ENCODE data around the gene PKP3. TPM values are rescaled to one million over a fixed set of nuclear protein-coding genes. Genes with fewer than 3 reads are reported as not detected.

PKP3 gene, protein sequence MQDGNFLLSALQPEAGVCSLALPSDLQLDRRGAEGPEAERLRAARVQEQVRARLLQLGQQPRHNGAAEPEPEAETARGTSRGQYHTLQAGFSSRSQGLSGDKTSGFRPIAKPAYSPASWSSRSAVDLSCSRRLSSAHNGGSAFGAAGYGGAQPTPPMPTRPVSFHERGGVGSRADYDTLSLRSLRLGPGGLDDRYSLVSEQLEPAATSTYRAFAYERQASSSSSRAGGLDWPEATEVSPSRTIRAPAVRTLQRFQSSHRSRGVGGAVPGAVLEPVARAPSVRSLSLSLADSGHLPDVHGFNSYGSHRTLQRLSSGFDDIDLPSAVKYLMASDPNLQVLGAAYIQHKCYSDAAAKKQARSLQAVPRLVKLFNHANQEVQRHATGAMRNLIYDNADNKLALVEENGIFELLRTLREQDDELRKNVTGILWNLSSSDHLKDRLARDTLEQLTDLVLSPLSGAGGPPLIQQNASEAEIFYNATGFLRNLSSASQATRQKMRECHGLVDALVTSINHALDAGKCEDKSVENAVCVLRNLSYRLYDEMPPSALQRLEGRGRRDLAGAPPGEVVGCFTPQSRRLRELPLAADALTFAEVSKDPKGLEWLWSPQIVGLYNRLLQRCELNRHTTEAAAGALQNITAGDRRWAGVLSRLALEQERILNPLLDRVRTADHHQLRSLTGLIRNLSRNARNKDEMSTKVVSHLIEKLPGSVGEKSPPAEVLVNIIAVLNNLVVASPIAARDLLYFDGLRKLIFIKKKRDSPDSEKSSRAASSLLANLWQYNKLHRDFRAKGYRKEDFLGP
- total RNA-seq, result 0.56 and 0.65 TPM in 2 replicates

DNA sequence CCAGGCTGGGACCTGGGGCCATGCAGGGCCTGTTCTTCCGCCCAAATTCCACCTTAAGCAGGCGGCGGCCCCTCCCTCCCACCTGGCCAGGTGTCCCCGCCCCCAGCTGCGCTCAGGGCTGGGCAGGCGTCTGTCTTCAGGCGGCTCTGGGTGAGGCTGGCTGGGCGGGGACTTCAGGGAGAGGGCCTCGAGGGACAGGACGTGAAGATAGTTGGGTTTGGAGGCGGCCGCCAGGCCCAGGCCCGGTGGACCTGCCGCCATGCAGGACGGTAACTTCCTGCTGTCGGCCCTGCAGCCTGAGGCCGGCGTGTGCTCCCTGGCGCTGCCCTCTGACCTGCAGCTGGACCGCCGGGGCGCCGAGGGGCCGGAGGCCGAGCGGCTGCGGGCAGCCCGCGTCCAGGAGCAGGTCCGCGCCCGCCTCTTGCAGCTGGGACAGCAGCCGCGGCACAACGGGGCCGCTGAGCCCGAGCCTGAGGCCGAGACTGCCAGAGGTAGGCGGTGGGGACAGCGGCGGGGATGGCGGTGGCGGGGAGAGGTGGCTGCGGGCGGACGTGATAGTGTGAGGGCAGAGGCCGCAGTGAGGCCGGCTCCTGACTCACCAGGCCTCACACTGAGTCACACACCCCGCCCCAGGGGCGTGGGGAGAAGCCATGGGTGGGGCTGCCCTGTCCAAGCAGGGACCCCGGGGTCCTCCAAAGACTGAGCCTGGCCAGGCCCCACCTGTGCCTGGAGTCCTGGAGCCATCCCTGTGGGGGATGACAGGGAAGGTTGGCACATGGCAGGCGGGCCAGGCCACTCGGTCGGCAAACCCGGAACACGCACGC, at the start of gene PKP3:
TSS of gene PKP3 (plus strand) at position 176 of the 824 bp plus-strand sequence. CDS start at position 260, 84 bp downstream.

DNA sequence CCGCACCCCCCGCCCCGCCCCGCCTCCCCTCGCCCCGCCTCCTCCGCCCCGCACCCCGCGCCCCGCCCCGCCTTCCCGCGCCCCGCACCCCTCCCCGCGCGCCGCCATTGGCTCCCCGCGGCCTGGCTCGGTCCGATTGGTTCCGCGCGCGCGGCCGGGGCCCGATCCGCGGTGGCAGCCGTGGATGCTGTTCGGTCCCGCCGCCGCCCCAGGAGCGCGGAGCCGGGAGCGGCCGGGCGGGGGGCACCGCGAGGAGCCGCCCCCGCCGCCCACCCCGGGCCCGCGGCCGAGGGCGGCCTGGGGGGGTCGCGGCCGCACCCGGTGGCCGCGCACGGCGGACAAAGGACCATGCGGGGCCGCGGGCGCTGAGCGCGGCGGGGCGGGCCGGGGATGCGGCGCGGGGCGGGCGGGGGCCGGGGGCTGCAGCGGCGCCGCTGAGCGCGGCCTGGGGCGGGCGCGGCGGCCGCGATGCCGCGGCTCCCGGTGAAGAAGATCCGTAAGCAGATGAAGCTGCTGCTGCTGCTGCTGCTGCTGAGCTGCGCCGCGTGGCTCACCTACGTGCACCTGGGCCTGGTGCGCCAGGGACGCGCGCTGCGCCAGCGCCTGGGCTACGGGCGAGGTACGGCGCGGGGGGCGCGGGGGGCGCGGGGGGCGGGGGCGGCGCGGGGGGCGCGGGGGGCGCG, 24.5 kb upstream of the PKP3 start, which contains the start of gene B4GALNT4:
TSS of gene B4GALNT4 (plus strand) at position 164 of the 683 bp plus-strand sequence. CDS start at position 469, 305 bp downstream.

DNA sequence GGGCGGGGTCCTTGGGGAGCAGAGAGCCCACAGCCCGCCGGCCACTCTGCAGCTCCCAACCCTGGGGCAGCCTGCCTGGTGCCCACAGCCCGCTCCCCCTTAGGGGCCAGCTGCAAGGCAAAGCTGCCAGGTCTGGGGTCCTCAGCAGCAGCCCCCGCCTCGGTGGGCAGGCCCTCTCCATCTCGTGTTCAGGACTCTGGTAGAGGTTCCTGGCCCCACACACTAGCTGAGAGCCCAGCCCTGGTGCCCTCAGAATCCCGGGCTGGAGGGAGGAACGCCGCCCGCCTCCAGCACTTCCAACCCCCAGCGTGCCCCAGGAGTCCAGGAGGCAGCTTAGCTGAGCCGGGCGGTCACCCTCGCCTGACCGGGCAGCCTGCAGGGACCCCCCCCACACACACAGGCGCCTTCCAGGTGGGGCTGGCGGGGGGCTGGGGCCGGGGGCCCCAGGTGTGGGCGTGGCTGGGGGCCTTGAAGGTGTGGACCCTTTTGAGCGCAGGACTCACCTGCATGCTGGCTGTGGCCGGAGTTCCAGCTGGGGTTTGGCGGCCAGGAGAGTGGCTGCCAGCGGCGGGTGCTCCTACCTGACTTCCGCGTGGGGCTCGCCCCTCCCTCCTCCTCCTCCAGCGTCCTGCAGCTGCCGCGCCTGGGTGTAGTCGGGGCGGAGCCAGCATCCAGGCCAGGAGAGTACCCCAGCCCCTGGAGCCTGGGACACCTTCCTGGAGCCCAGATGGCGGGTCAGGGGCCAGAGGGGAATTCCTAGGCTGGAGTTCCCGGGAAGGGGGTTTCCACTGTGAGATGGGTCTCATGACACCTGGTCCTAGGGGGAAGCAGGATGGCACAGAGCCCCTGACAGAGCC, 47.6 kb downstream of the PKP3 start, which contains the start of gene ANO9:
TSS of gene ANO9 (minus strand) at position 594 of the 857 bp plus-strand sequence. CDS start at position 509, 85 bp downstream.

DNA sequence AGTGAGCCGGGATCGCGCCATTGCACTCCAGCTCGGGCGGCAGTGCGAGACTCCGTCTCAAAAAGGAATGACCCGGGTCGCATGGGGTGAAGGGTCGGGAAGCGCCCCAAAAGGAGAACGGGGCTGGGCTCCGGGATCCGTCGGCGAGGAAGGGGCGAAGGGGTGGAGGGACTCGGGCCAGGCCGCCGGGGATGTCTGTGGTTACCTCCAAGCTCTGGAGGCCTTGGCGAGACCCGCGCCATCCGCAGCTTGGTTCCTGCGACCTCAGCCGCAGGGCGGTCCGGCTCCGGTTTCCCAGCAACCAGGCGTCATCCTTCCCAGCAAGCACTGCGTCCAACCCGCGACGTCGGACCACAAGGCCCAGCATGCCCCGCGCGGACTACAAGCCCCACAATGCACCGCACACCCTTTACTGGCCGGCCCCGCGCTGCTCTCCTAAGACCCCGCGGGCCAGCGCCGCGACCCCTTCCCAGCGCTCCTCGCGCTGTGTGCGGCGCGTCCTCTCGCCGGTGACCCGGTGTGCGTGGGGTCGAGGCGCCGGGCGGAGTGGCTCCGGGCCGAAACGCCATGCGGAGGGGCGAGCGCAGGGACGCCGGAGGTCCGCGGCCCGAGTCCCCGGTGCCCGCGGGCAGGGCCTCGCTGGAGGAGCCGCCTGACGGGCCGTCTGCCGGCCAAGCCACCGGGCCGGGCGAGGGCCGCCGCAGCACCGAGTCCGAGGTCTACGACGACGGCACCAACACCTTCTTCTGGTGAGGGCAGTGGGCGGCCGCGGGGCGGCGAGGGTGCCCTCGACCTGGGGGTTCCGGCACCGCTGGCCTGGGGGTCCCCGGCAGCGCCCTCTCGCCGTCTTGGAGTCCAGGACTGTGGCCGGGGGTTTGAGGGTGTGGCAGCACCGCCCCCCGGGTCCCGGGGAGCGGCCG, 56.1 kb downstream of the PKP3 start, which contains the start of gene PTDSS2:
TSS of gene PTDSS2 (plus strand) at position 391 of the 920 bp plus-strand sequence. CDS start at position 568, 177 bp downstream.

Other genes starting within 250 kb of the PKP3 start
- gene SCGB1C1, start 201.1 kb upstream of the PKP3 start, total RNA-seq, result not detected in 2 replicates
- 34.9 and 44.1 TPM in 2 replicates for gene BET1L, start 186.8 kb upstream of the PKP3 start, total RNA-seq
- 194 and 250 TPM in 2 replicates for gene RIC8A, start 186.5 kb upstream of the PKP3 start, total RNA-seq
- gene SIRT3, start 157.9 kb upstream of the PKP3 start, total RNA-seq, result 10.2 and 11.1 TPM in 2 replicates
- gene PSMD13, start 157.2 kb upstream of the PKP3 start, total RNA-seq, result 79.2 and 90.0 TPM in 2 replicates
- gene NLRP6, start 115.8 kb upstream of the PKP3 start, total RNA-seq, result not detected in 2 replicates
- gene PGGHG, start 105.1 kb upstream of the PKP3 start, total RNA-seq, result 14.9 and 25.8 TPM in 2 replicates
- not detected in 2 replicates for gene IFITM5, start 94.7 kb upstream of the PKP3 start, total RNA-seq
- gene IFITM2, start 86.4 kb upstream of the PKP3 start, total RNA-seq, result 148 and 188 TPM in 2 replicates
- 31.5 and 106 TPM in 2 replicates for gene IFITM1, start 80.2 kb upstream of the PKP3 start, total RNA-seq
- 135 and 137 TPM in 2 replicates for gene IFITM3, start 73.3 kb upstream of the PKP3 start, total RNA-seq
- 2.2 and 11.6 TPM in 2 replicates for gene B4GALNT4, start 24.7 kb upstream of the PKP3 start, total RNA-seq
- gene SIGIRR, start 20.8 kb downstream of the PKP3 start, total RNA-seq, result 11.1 and 14.8 TPM in 2 replicates
- not detected in 2 replicates for gene ANO9, start 47.8 kb downstream of the PKP3 start, total RNA-seq
- gene PTDSS2, start 56.1 kb downstream of the PKP3 start, total RNA-seq, result 30.7 and 49.7 TPM in 2 replicates
- gene RNH1, start 113.0 kb downstream of the PKP3 start, total RNA-seq, result 279 and 507 TPM in 2 replicates
- gene HRAS, start 141.4 kb downstream of the PKP3 start, total RNA-seq, result 46.1 and 53.3 TPM in 2 replicates
- 0.52 and 1.1 TPM in 2 replicates for gene LRRC56, start 143.3 kb downstream of the PKP3 start, total RNA-seq
- gene LMNTD2, start 166.5 kb downstream of the PKP3 start, total RNA-seq, result 0.39 and 0.73 TPM in 2 replicates
- gene RASSF7, start 166.8 kb downstream of the PKP3 start, total RNA-seq, result 4.3 and 13.4 TPM in 2 replicates
- 26.8 and 30.7 TPM in 2 replicates for gene PHRF1, start 182.3 kb downstream of the PKP3 start, total RNA-seq
- gene IRF7, start 221.7 kb downstream of the PKP3 start, total RNA-seq, result 6.1 and 8.4 TPM in 2 replicates
- not detected in 2 replicates for gene CDHR5, start 230.7 kb downstream of the PKP3 start, total RNA-seq
- not detected in 2 replicates for gene SCT, start 233.0 kb downstream of the PKP3 start, total RNA-seq
- 0.07 and 0.23 TPM in 2 replicates for gene DRD4, start 243.1 kb downstream of the PKP3 start, total RNA-seq